ENCODE data around the gene MAPK1IP1L.

The MAPK1IP1L gene

GRCh38 chr14:55097881-55098560 is 46.6 kb downstream of the MAPK1IP1L start:
- DNase-seq: peak in 6 of 14 donors; percentile 5 to 38 (median 27)

GRCh38 chr14:55098561-55098898 is 47.1 kb downstream of the MAPK1IP1L start:
- no peak for DNase-seq

GRCh38 chr14:55099756-55100155 is 48.3 kb downstream of the MAPK1IP1L start:
- DNase-seq: no peak

- no peak for DNase-seq
Observed at GRCh38 chr14:55101698-55102097, 50.3 kb downstream of the MAPK1IP1L start.

- DNase-seq: peak in 10 of 14 donors; percentile 23 to 87 (median 49)
Observed at GRCh38 chr14:55102141-55102621, 50.7 kb downstream of the MAPK1IP1L start.

GRCh38 chr14:55103005-55103640 is 51.7 kb downstream of the MAPK1IP1L start:
- DNase-seq: no peak

GRCh38 chr14:55103971-55104954 is 52.8 kb downstream of the MAPK1IP1L start:
- DNase-seq: no peak

- DNase-seq: no peak
Observed at GRCh38 chr14:55105991-55106390, 54.5 kb downstream of the MAPK1IP1L start.

- DNase-seq: peak in 2 of 14 donors; percentile 35 to 38
Observed at GRCh38 chr14:55107766-55108554, 56.5 kb downstream of the MAPK1IP1L start.

- DNase-seq: no peak
Observed at GRCh38 chr14:55109836-55110235, 58.4 kb downstream of the MAPK1IP1L start.

- no peak for DNase-seq
Observed at GRCh38 chr14:55111122-55111708, 59.8 kb downstream of the MAPK1IP1L start.

GRCh38 chr14:55114720-55115119 is 63.3 kb downstream of the MAPK1IP1L start:
- DNase-seq: no peak

- no peak for DNase-seq
Observed at GRCh38 chr14:55115460-55115859, 64.0 kb downstream of the MAPK1IP1L start.

- DNase-seq: no peak
Observed at GRCh38 chr14:55115861-55116245, 64.4 kb downstream of the MAPK1IP1L start.

- DNase-seq: no peak
Observed at GRCh38 chr14:55116246-55117030, 65.0 kb downstream of the MAPK1IP1L start.

GRCh38 chr14:55117803-55118441 is 66.5 kb downstream of the MAPK1IP1L start:
- DNase-seq: no peak

- no peak for DNase-seq
Observed at GRCh38 chr14:55118761-55119160, 67.3 kb downstream of the MAPK1IP1L start.

All from C1 segment of cervical spinal cord (tissue), 14 donors.